Measurements from ENCODE around the gene SH3GL1.

Gene SH3GL1

DNA sequence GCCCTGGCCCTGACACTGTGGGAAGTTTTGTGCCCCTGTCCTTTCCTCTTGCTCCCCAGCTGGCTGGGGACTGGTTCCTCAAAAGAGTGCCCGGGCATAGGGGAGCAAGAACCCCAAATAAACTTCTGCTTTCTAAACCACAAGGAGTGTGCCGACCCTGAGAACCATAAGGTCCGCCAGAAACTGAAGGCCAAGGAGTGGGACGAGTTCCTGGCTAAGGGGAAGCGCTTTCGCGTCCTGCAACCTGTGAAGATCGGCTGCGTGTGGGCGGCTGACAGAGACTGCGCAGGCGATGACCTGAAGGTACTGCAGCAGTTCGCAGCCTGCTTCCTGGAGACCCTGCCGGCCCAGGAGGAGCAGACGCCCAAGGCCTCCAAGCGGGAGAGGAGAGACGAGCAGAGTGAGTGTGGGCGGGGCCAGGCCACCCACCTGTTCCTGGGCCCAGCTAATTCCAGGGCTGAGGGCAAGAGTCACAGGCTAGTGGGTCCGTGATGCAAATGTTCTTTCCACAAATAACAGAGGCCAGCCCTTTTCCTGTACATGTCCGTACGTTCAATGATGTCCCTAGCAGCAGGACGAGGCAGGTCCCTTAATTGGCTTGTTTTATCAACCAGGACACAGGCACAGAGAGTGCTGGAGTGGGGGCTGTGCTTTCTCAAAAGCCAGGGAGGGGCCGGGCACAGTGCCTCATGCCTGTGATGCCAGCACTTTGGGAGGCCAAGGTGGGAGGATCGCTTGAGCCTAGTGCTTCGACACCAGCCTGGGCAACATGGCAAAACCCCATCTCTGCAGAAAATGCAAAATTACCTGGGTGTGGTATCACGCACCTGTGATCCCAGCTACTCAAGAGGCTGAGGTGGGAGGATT, 31.7 kb upstream of the SH3GL1 start:
- DNase-seq, result no peak

DNA sequence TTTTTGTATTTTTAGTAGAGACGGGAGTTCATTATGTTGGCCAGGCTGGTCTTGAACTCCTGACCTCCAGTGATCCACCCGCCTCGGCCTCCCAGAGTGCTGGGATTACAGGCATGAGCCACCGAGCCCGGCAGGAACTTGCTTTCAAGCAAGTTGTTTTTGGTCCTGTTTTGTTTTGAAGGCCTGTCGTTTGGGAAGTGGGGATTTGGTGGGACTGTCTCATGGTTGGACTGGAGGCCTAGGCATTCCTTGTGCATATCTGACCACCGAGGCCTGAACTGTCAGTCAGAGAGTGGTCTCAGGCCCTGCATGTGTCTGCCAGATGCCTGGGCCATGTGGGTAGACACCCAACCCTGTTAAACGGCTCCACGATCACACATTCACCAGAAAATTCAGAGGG, 30.9 kb upstream of the SH3GL1 start:
- no peak for DNase-seq

DNA sequence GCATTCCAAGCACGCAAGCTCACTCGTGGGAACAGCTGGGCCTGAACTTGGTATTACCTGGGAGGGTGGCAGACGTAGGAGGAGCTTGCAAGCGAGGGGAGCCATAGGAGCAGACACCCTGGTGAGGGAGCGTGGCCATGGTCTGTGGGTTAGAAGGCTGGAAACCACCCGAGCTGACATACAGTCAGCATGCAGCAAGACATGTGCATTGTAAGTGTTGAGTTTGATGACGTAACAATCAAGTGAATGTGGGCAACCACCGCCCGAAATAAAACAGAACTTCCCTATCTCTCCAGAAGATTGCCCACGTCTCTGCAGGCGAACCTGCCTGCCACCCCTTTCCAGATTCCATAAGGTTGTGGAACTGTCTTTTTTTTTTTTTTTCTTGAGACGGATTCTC, 30.4 kb upstream of the SH3GL1 start:
- no peak for DNase-seq

DNA sequence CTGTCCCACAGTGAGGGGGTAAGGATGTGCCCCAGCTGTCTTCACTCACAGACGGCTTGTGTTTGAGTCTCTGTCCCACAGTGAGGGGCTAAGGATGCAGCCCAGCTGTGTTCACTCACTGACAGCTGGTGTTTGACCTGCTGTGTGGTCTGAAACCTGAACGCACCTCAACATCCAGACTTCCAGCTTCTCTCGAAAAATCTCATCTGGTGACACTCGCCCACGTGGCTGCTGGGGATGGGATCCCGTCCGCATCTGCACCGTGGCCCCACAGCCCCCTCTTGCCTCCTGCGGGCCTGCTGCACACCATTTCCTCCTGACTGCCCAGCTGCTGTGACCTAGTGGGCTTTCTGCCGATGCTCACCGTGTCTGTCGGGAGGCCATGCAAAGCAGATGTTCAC, 29.4 kb upstream of the SH3GL1 start:
- no peak for DNase-seq

DNA sequence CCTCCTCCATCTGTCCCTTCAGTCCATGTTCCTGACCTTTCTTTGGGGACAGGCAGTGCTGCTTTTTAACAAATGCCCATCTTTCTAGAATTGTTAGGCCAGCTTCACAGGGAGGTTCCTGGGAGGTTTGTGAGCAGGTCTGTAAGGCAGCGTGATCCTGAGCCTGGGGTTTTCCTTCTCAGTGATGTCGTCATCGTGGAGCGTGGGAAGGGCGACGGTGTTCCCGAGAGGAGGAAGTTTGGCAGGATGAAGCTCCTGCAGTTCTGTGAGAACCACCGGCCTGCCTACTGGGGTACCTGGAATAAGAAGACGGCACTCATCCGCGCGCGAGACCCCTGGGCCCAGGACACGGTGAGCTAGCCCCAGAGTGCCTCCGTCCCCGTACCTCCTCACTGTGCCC, 28.9 kb upstream of the SH3GL1 start:
- DNase-seq, result no peak

DNA sequence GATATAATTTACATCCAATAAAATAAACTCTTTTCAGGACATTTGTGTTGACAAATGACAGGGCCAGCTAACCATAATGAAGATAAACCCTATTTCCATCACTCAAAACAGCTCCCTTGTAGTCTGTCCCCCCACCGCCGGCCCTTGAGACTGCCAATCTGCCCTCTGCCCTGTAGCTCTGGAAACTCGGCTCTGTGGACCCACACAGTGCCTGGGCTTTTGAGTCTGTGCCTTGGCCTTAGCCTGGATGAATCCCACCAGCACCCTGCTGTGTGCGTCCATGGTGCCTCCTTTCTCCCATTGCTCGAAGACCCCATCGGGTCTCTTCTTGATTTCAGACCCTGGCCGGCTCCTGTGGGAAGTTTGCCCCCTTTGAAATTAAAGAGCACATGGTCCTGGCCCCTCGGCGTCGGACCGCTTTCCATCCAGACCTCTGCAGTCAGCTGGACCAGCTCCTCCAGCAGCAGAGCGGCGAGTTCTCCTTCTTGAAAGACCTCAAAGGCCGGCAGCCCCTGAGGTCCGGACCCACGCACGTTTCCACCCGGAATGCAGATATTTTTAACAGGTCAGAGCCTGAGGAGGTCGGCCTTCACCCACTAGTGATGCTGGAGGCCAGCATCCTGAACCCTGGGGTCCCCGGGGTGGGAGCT, 28.1 kb upstream of the SH3GL1 start:
- no peak for DNase-seq

DNA sequence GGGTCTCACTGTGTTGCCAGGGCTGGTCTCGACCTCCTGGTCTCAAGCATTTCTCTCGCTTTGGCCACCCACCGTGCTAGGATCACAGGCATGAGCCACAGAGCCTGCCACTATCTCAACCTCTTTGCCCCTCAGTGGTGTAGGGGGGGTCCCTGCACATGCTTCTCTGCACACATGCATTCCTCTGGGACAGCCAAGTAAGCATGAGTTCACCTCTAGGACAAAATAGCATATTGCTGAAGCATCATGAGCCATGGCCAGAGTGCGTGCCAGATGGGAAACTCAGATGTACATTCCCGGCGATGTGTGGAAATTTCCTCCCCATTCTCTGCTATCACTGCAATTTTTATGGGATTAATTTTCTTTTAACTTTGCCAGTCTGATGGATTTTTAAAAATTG, 25.2 kb upstream of the SH3GL1 start:
- no peak for DNase-seq

DNA sequence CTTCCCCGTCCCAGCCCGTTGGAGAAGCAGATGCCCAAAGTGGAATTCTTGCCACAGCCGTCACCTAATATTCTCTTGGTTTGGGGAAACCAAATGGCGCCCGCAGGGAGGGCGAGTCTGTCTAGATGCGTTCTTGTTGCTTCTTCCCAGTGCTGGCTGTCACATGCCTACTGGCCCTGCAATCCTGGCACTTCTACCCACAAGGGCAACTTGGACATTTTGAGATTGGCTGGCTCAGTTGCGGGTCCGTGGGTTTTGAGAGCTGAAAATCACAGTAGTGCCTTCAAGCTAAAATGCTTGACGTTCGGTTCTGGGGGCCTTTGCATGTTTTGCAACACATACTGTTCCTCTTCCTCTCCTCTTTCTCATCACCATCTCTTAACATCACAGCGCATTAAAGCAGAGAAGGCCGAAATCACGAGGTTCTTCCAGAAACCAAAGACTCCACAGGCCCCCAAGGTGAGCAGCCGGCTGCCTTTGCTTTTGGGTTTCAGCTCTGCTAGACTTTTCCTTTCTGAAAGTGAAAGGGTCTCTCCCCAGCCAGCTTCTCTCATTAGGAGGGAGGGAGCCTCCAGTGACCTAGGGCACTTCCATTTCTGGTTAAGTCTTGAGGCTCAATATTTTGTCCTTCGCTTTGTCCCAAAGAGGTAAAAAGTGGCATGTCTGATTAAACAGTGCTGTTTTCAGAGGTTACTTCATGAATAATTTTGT, 23.2 kb upstream of the SH3GL1 start:
- no peak for DNase-seq

DNA sequence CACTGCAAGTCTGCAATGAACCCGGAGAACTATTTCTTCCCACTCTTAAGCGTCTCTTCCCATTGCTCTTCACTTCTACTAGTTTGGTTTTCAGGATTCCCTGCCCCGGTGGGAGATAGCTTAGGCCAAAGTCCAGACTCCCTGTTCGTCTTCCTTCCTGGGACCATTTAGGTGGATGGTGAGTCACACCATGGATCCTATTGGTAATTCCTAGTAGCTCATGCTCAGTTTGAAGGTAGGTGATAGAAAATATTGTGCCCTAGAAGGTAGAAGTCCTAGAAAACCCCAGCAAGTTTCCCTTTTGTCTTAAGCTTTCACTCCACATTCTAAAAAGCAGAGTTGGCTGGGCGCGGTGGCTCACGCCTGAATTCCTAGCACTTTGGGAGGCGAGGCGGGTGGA, 15.9 kb upstream of the SH3GL1 start:
- no peak for DNase-seq

DNA sequence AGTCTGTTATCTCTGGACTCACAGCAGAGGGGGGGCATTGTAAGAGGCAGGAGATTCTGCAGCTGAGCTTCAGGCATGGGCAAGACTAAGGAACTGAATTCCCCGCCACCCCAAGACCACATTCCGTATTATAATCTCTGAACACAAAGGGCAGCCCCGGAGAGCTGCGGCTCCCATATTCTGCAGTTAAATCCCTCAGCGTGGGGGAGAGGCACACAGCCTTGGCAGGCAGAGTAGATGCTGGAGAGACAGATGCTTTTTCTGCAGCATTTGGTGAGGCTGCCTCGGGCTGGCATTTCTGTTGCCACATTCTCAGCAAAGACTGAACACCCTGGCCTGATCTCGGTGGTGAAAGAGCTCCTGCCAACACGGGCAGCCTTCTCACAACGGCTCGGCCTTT, 15.0 kb upstream of the SH3GL1 start:
- no peak for DNase-seq

DNA sequence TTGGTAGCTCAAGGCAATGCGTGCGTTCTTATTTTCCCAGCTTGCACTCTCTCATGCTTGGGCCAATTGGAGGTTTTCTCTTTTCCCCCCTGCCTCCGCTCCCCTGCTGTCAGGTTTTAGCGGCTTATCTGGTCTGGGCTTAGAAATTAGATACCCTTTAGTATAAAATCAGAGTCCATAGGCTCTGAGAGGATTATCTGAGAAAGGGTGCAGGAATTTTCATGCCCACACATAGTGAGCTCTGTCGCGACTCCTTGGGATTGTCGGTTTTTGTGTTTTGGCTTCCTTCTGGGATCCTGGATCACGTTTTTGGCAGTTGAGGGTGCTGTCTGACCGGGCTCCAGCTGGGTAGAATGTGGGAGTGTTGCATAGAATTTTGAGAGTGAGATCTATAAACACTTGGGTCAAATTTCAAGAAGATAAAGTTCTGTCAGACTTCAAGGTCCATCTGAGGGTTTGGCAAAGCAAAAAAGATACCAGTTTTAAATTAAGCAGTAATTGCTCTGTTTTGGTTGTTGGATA, 14.5 kb upstream of the SH3GL1 start:
- DNase-seq, result no peak

DNA sequence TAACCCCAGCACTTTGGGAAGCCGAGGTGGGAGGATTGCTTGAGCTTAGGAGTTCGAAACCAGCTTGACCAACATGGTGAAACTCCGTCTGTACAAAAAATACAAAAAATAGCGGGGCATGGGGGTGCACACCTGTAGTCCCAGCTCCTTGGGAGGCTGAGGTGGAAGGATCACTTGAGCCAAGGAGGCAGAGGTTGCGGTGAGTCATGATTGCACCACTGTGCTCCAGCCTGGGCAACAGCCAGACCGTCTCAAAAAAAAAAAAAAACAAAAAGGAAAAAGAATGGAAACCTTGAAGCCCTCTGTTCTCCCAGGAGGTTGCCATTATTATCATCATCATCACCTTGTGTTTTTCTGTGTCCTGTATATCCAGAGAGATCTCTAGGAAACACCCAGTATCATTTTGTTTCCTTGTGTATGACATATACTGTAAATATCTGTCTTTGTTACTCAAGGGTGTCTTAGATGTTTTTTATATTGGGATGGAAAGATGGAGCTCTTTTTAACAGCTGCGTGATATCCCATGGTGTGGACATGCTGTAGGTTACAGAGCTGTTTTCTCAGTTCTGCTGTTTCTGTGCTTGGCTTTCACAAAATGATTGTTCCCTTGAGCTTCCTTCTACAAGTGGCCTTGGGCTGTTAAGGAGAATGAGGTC, 13.9 kb upstream of the SH3GL1 start:
- DNase-seq, result no peak

DNA sequence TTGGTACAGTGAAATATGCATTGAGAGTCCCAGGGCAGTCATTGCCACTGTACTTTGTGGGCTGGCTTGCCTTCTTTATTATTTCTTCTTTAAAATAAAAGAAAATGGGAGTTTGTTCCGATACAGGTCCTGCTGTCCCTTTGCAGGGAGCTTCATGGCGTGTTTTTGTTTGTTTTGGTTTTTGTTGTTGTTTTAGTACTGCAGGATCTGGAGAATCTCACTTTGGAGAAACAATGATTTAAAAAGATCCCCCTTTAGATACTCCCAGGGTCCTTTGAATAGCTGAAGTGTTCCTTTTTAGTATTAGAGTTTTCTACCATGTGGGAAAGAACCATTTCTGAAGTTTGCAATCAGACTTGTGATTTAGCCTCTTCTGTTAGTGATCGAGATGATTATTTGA, 13.2 kb upstream of the SH3GL1 start:
- DNase-seq, result no peak

DNA sequence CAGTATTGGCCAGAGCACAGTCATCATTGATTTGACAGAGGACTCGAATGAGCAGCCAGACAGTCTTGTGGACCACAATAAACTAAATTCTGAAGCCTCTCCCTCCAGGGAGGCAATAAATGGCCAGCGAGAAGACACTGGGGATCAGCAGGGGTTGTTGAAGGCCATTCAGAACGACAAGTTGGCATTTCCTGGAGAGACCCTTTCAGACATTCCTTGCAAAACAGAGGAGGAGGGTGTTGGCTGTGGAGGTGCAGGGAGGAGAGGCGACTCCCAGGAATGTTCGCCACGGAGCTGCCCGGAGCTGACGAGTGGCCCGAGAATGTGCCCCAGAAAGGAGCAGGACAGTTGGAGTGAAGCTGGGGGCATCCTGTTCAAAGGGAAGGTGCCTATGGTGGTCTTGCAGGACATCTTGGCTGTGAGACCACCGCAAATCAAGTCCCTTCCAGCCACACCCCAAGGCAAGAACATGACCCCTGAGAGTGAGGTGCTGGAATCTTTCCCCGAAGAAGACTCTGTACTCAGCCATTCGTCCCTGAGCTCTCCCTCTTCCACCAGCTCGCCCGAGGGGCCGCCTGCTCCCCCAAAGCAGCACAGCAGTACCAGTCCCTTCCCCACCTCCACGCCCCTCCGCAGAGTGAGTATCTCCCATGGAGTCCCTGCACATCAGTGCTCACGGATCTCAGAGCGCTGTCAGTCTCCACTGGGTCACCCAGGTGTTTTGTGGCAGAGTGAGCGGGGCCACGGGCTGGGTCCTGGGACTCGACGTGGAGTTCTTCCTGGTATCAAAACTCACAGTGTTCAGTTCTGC, 9.0 kb upstream of the SH3GL1 start:
- no peak for DNase-seq

DNA sequence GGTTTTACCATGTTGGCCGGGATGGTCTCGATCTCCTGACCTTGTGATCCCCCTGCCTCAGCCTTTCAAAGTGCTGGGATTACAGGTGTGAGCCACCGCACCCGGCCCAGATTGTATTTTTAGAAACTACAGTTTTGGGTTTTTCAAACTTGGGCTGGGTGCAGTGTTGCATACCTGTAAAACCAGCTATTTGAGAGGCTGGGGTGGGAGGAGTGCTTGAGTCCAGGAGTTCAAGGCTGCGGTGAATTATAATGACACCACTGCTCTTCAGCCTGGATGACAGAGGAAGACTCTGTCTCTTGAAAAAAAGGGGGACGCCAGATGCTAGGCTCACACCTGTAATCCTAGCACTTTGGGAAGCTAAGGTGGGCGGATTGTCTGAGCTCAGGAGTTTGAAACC, 6.3 kb upstream of the SH3GL1 start:
- DNase-seq, result no peak

DNA sequence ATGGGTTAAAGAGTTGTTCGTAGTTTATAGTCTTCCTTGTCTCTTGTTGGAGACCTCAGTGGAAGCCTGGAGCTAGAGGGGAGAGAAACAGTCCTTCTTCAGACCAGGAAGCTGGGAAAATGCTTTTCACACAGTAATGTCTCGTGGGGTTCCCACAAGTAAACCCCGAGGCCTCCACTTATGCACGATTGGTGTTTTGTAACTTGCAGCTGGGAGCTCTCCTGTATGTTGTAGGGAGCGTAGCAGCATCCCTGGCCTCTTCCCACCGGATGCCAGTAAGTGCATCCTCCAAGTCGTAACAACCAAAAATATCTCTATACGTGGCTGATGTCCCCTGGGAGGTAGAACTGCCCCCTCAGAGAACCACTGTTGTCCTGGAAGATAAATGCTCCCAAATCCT, 5.6 kb upstream of the SH3GL1 start:
- DNase-seq, result no peak

DNA sequence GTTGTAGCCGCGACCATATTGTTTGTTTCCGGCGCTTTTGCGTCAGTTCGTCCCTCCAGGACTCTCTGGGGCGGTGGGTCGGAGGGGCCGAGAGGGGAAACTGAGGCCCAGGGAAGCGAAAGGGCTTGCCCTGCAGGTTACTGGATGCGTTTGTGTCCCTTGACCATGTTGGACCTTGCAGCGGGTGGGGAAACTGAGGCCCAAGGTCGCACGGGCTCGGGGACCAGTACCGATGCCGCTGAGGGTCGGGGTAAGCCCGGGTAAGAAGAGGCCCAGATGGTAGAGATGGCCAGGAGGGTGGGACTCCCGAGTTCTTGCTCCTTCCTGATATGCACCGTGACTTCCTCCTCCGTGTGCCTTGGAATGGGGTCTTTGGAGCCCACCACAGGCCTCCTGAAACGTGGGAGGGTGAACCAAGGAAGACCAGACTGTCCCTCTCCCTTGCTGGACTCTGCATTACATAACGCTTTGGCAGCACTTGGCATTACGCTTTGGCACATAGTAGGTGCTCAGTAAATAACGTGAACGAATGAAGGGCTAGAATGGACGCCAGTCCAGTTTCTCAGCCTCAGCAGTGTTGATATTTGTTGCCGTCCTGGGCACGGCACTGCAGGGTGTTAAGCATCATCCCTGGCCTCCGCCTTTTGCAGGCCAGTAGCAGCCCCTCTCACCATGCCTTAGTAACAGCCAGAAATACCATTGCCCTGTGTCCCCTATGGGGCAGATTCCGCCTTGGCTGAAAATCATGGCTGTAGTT, 2.8 kb upstream of the SH3GL1 start:
- DNase-seq, result no peak

DNA sequence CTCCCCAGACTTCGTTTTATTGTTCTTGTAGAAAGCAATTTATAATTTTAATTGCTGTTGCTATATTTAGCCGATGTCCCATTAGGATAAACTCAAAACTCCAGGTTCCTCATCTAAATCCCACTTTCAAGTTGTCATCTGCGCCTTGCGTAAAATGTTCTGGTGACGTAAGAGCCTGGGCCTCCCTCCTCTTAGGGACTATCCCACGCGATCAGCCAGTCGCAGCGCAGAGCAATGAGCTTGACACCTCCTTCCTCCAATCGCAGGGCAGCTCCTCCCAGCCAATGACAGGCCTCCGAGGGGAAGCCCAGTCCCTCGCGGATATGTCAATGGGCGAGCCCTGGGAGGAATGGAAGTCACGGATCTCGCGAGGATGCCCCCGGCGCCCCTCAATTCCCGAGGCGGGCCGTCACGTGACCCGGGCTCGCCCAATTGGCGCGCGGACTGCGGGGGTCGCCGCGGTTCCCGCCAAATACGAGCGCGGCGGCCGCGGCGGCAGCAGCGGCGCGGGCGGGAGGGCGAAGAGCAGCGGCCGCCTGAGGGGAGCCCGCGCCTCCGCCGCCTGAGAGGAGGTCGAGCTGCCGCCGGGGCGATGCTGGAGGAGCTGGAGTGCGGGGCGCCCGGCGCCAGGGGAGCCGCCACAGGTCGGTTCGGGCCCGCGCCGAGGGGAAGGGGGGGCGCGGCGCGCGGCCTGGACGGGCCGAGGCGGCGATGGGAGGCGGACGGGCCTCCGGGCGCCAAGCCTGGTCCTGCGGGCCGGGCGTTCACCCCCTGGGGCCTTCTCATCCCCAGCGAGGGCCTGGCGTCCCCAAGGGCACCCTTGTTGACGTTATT, 2.0 kb upstream of the SH3GL1 start, which contains the start of gene CHAF1A:
TSS of gene CHAF1A (plus strand) at position 470 of the 834 bp plus-strand sequence. CDS start at position 593, 123 bp downstream.
- peak; percentile 100 for DNase-seq

DNA sequence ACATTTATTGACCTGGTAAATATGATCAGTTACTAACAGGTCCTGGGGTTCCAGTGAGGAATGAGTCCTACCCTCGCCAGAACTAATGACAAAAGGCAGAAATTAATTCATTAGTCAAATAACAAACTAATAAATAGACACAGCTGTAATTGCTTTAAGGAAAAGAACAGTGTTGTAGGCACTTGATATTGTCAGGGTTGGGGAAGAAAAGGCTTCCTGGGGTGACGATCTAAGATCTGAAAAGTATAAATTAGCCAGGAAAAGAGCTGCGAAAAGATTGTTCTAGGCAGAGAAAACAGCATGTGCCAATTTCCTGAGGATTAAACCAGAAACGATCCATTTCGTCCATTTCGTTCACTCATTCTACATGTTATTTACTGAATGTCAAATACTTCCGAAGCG, 1.4 kb upstream of the SH3GL1 start:
- DNase-seq, result no peak

DNA sequence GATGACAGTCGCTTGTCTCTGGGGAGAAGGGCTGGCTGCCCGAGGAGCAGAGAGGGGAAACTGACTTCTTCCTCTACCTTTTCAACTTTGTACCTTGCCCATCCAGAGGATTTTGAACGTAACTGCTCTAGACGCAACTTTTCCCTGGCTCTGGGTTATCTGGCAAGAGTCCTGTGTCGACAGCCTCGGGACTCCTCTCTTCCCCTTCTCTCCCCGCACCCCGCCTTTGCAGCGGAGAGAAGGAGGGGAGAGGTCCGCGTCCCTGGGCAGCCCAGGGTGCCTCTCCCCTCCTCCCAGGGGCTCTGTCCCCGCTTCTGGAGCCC, 574 bp downstream of the SH3GL1 start:
- no peak for DNase-seq

Measured in stimulated activated CD4-positive, alpha-beta T cell treated with anti-CD3 and anti-CD28 coated beads, Interleukin-1b, Interleukin-23, amount 100 ng/mL, for 48 hours (primary cell).